Fibroblast of pulmonary artery (primary cell): ENCODE measurements around the gene SH3BP5.

ENCODE experiments used
- DNase-seq: peaks from one replicate; pipeline ENCODE4 v3.0.0-alpha.2; 2010; ENCODE audit warnings: low read depth
- H3K4me3 ChIP-seq: replicated peaks from 2 replicates; pipeline ENCODE4 v1.5.1; 2011; ENCODE audit warnings: low read depth, mild to moderate bottlenecking, control low read depth, low read length, moderate library complexity
- TF ChIP-seq, protein P1 (sequence below): IDR thresholded peaks from 2 replicates; pipeline ENCODE4 v1.5.1; 2011; ENCODE audit warnings: mild to moderate bottlenecking, control low read depth, low read length, inconsistent platforms; ENCODE audit errors: missing control alignments

Gene SH3BP5

DNA sequence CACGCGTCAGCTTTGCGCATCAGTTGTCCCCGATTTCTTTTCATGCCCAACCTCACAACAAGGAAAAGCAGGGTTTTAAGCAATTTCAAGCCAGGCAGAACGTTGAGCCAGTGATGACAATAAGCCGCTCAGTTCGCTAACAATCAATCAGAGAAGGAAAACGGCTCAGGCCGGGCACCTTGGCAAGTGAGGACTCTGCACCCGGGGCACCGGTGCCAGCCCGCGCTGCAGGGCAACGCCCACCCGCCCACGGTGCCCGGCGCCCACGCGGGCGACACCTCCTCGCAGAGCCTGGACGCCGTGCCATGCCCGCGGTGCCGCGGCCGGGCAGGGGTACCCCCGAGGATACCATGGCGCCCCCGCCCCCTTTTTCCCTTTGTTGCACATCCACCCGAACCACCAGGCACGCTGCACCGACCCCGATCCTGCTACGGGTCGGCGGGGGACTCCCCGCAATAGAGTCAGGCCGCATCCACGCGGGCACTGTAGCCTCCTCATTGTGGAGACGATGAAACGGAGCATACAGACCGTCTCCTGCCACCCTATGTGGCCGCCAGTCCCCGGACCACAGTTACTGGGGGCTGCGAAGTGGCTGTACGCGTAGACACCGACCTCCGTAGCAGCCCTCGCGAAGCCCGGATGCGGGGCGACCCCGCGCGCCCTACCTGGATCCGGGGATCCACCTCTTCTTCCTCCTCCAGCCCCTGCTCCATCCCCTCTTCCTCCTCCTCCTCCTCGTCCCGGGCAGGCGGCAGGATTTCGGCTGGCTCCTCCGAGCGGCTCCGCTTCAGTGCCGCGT is 581 bp downstream of the SH3BP5 start:
- peak overlapping the region; percentile 87 for H3K4me3 ChIP-seq
- DNase-seq: no peak

DNA sequence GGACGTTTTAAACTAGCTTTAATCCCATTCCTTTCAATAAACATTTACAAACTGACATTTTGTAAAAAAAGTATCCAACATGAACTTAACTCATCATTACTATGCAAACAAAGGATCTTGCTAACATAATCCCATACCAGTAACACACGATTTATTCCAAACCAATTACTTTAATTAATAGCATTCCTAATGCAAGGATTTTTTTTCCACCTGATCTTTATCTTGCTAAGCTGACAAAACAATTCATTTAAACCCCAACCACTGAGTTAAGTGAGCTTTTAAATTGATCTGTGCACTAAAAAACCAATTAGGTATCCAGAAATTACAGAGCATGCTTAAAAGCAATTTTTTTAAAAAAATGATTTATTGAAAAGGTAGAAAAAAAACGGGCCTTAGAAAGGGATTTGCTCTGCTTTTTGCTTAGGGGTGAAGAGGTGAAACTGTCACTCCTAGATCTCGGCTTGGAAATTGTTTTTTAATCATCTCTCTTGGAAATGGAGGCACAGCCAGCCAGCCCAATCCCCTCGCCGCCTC is 1.2 kb downstream of the SH3BP5 start:
- TF ChIP-seq, protein P1, sequence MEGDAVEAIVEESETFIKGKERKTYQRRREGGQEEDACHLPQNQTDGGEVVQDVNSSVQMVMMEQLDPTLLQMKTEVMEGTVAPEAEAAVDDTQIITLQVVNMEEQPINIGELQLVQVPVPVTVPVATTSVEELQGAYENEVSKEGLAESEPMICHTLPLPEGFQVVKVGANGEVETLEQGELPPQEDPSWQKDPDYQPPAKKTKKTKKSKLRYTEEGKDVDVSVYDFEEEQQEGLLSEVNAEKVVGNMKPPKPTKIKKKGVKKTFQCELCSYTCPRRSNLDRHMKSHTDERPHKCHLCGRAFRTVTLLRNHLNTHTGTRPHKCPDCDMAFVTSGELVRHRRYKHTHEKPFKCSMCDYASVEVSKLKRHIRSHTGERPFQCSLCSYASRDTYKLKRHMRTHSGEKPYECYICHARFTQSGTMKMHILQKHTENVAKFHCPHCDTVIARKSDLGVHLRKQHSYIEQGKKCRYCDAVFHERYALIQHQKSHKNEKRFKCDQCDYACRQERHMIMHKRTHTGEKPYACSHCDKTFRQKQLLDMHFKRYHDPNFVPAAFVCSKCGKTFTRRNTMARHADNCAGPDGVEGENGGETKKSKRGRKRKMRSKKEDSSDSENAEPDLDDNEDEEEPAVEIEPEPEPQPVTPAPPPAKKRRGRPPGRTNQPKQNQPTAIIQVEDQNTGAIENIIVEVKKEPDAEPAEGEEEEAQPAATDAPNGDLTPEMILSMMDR: no peak
- DNase-seq: no peak
- peak overlapping the region; percentile 87 for H3K4me3 ChIP-seq

More for the DNA sequence above, 581 bp downstream of the SH3BP5 start:
- TF ChIP-seq, protein P1: no peak

DNA sequence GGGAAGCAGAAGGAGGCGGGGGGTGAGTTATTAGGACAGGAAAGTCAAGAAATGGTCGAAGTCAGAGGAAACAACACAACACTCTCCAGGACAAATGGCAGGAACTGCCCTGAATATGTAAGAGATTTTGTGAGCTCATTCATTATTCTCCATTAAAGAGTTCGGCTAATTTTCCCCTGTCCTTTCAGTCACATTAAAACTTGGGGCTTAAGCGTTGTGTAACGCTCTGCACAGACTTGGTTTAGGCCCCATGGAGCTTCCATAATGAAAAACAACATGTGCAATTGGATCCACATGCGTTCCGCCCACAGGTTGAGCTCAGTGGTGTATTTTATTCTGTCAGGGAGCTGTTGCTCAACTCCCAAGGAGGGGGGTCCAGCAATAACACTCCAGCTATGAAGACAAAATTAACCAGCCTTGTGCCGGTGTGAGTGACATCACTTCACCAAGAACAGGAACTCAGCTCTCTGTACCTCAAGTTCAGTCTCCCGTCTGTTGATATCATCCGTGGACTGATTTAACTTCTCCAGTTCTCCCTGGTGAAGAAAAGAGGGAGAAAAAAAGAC is 2.3 kb downstream of the SH3BP5 start:
- TF ChIP-seq, protein P1: no peak
- peak overlapping the region; percentile 87 for H3K4me3 ChIP-seq

DNA sequence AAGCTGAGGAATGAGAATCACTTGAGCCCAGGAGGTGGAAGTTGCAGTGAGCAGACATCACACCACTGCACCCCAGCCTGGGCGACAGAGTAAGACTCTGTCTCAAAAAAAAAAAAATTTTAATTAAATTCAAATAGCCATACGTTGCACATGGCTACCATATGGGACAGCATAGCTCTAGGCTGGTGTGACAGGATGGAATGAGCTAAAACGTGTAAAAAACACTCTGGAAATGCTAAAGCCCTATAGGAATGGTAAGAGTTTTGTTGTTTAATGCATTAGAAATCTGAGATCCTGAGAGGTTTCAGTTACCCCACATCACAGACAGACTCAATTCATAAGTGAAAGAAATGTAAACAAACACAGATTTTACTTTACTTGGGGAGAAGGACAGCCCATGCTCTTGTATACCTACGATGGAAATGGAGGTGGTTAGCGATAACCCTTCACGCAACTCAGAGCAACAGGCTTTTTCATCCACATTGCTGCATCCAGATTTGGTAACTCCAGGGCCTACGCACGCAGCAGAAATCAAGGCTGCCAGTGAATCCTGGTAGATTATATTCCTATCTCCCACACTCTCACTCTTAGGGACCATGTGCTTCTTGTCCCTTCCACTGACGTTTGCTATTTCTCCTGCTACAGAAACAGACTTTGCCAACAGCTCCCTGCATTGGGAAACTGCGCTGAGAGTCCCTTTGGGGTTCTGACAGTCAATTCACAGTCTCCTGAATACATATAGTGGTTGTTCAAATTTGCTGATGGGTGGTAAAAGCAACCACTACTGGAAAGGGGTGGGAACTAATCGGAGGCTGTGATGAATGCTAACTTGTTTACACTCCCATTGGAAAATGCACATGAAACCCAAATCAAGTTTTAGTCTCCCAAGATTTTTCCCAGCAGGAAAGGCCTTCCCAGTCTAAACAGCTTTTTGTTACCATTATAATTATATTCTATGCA is 3.1 kb downstream of the SH3BP5 start:
- TF ChIP-seq, protein P1: no peak
- DNase-seq: no peak
- H3K4me3 ChIP-seq: no peak overlapping the region

More for the DNA sequence above, 2.3 kb downstream of the SH3BP5 start:
- peak; percentile 81 for DNase-seq

DNA sequence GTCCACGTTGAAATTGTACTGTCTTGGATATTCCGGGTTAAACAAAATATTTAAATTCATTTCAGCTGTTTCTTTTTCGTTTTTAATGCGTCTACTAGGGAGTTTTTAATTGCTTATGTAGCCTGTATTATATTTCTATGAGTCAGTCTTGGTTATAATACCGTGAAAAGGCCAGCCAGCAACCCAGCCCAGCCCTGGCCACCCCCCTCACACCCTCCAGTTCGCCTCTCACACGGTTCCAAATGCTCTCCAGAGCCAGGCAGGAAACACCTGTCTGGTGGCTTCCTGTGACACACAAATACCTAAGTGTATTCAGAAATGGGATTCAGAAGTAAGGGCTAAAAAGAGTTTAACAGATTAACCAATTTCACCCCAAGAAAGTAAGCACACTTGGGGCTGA is 4.4 kb downstream of the SH3BP5 start:
- no peak overlapping the region for H3K4me3 ChIP-seq
- no peak for DNase-seq
- TF ChIP-seq, protein P1: no peak

DNA sequence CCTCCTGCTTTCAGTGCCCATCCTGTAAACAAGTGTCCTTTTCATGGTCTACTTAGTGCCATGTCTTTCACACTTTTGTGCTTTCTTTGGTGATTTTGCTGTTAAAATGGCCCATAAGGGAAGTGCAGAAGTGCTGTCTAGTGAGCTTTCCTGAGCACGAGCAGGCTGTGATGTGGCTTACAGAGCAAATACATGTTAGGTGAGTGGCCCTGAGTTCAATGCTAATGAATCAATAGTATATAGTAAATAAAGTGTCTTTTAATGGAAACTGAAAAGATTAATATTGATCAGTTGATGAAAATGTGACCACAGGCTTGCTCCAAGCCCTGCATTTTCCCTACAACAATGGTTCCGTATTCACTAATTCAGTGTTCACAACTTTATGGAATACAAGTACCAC is 5.7 kb downstream of the SH3BP5 start:
- TF ChIP-seq, protein P1: no peak
- no peak overlapping the region for H3K4me3 ChIP-seq
- DNase-seq: no peak
